Loucy (cell line): Measurements from ENCODE around the gene SEPTIN7.
A peak's percentile ranks its signal among the peaks of the same experiment; 100 is the strongest.

Experiments used
- H2AFZ ChIP-seq: fragments of 200-600 bp; sonication (generic); 2 replicates; pipeline ENCODE4 v1.6.0; 2016; ENCODE audit warnings: antibody characterized with exemption, mild to moderate bottlenecking, low read length, moderate library complexity
- H3F3A ChIP-seq: fragments of 200-600 bp; 2 replicates; pipeline ENCODE4 v1.6.0; 2016; ENCODE audit warnings: antibody characterized with exemption, low read depth, mild to moderate bottlenecking
- H3K27me3 ChIP-seq: fragments of 200-600 bp; sonication (generic); 2 replicates; pipeline ENCODE4 v1.6.1; 2014; ENCODE audit warnings: low read length, mild to moderate bottlenecking; ENCODE audit not compliant: insufficient read depth, poor library complexity, severe bottlenecking
- H3K36me3 ChIP-seq: fragments of 200-600 bp; sonication (generic); 2 replicates; pipeline ENCODE4 v1.6.1; 2016; ENCODE audit warnings: low read length; ENCODE audit not compliant: insufficient read depth
- H3K4me1 ChIP-seq: fragments of 200-600 bp; sonication (generic); 2 replicates; pipeline ENCODE4 v1.5.1; 2014; ENCODE audit warnings: low read length, mild to moderate bottlenecking; ENCODE audit not compliant: insufficient read depth, poor library complexity, severe bottlenecking
- H3K4me2 ChIP-seq: fragments of 200-600 bp; sonication (generic); 2 replicates; pipeline ENCODE4 v1.6.0; 2014; ENCODE audit warnings: antibody characterized with exemption, low read length, low read depth, mild to moderate bottlenecking; ENCODE audit not compliant: poor library complexity, severe bottlenecking
- H3K4me3 ChIP-seq: fragments of 200-600 bp; sonication (generic); 2 replicates; pipeline ENCODE4 v1.5.1; 2014; ENCODE audit warnings: low read length, mild to moderate bottlenecking, mixed read lengths; ENCODE audit not compliant: poor library complexity, severe bottlenecking
- H3K79me2 ChIP-seq: fragments of 200-600 bp; sonication (generic); 2 replicates; pipeline ENCODE4 v1.6.1; 2014; ENCODE audit warnings: low read length; ENCODE audit not compliant: insufficient read depth
- H3K9ac ChIP-seq: fragments of 200-600 bp; sonication (generic); 2 replicates; pipeline ENCODE4 v1.6.0; 2014; ENCODE audit warnings: mild to moderate bottlenecking, low read depth, low read length, moderate library complexity; ENCODE audit not compliant: poor library complexity, severe bottlenecking
- H3K9me2 ChIP-seq: fragments of 200-600 bp; sonication (generic); replicated peaks from 2 replicates; pipeline ENCODE4 v1.6.1; 2016; ENCODE audit warnings: low read depth, low read length, mixed read lengths
- H3K9me3 ChIP-seq: fragments of 200-600 bp; sonication (generic); 2 replicates; pipeline ENCODE4 v1.6.1; 2014; ENCODE audit warnings: mild to moderate bottlenecking, antibody characterized with exemption, low read length, low read depth; ENCODE audit not compliant: insufficient read depth
- H4K20me1 ChIP-seq: fragments of 200-600 bp; sonication (generic); 2 replicates; pipeline ENCODE4 v1.6.0; 2014; ENCODE audit warnings: antibody characterized with exemption, low read length, mild to moderate bottlenecking; ENCODE audit not compliant: insufficient read depth, poor library complexity, severe bottlenecking
- EZH2phosphoT487 ChIP-seq: fragments of 200-600 bp; IDR thresholded peaks from 2 replicates; pipeline ENCODE4 v1.6.1; 2018; ENCODE audit warnings: antibody characterized with exemption, mild to moderate bottlenecking, moderate library complexity, borderline replicate concordance
- TF ChIP-seq, protein P1 (sequence below): fragments of 200-600 bp; sonication (generic); conservative IDR thresholded peaks from 2 replicates; pipeline ENCODE4 v1.5.1; 2014; ENCODE audit warnings: mild to moderate bottlenecking, antibody characterized with exemption, low read length

Gene SEPTIN7

DNA sequence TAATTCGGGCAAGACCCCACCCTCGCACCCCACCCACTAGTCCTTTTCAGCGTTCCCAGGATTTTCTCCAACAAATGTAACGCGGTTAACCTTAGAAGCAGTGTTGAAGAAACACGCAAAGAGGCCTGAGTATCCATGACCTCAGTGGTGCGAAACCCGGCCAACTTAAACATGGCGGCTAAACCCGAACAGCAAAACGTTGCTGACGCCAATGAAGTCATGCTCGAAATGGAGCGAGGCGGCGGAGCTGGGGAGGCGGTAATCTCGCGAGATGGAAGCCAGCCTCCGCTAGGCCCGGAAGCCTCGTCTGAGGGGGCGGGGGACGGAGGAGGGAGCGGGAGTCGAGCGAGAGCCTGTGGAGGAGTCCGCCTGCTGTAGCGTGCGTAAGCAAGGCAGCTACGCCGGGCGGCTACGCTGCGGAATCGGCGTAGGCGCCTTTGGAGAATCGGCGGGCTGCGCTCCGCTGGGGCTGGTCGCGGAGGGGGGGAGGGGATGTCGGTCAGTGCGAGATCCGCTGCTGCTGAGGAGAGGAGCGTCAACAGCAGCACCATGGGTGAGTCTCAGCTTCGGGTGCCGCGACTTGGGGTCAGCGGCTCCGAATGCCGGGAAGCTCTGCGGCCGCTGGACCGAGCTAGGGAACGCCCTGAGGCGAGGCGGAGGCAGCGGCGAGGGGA is at the start of gene SEPTIN7:
TSS of gene SEPTIN7 (plus strand) at position 340 of the 674 bp plus-strand sequence. CDS start at position 493, 153 bp downstream.
- no peak for TF ChIP-seq EZH2phosphoT487
- TF ChIP-seq, protein P1, sequence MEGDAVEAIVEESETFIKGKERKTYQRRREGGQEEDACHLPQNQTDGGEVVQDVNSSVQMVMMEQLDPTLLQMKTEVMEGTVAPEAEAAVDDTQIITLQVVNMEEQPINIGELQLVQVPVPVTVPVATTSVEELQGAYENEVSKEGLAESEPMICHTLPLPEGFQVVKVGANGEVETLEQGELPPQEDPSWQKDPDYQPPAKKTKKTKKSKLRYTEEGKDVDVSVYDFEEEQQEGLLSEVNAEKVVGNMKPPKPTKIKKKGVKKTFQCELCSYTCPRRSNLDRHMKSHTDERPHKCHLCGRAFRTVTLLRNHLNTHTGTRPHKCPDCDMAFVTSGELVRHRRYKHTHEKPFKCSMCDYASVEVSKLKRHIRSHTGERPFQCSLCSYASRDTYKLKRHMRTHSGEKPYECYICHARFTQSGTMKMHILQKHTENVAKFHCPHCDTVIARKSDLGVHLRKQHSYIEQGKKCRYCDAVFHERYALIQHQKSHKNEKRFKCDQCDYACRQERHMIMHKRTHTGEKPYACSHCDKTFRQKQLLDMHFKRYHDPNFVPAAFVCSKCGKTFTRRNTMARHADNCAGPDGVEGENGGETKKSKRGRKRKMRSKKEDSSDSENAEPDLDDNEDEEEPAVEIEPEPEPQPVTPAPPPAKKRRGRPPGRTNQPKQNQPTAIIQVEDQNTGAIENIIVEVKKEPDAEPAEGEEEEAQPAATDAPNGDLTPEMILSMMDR, result no peak
- Histone ChIP-seq H3K79me2 (peaks cover 54% of the 10 kb centered on the region), H3K9me2 (no peaks in the 10 kb centered on the region), H2AFZ (peak within 1 kb of the TSS; percentile 82), H3K9ac (peak within 1 kb of the TSS; percentile 90), H3K36me3 (no peaks in the 10 kb centered on the region), H3K4me2 (peak within 1 kb of the TSS; percentile 99), H3K27me3 (no peaks in the 10 kb centered on the region), H4K20me1 (peaks cover 41% of the 10 kb centered on the region), H3K4me1 (peaks cover 46% of the 10 kb centered on the region), H3K9me3 (no peaks in the 10 kb centered on the region), H3F3A (no peaks in the 10 kb centered on the region), H3K4me3 (peak within 1 kb of the TSS; percentile 86)

DNA sequence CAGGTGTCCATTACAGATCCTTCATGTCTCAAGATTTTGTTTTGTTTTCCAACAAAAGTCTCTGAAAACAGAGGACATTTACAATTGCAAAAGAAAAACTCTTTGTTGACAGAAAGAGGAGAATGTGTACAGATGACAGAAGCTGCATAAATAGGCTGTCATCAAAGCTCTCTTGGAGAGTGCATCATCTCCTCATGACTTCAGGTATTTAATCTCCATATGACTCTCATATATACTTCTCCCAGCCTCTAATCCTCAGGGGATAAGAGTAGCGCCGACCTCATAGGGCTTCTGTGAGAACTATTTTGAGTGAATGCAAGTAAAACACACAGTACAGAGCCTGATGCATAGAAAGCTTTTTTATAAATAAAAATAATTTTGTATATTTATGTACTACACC is 48.1 kb upstream of the SEPTIN7 start:
- TF ChIP-seq, protein P1, result no peak
- TF ChIP-seq EZH2phosphoT487, result no peak
- peaks cover 8% of the 10 kb centered on the region for H3K4me1 ChIP-seq
- H3K36me3 ChIP-seq, result no peaks in the 10 kb centered on the region
- no peaks in the 10 kb centered on the region for H3K9me3 ChIP-seq
- no peaks in the 10 kb centered on the region for H4K20me1 ChIP-seq
- no peaks in the 10 kb centered on the region for H3K27me3 ChIP-seq
- H3K4me3 ChIP-seq, result no peak overlapping the region
- no peak overlapping the region for H2AFZ ChIP-seq
- no peaks in the 10 kb centered on the region for H3F3A ChIP-seq
- no peak overlapping the region for H3K4me2 ChIP-seq
- H3K79me2 ChIP-seq, result no peaks in the 10 kb centered on the region
- H3K9me2 ChIP-seq, result no peaks in the 10 kb centered on the region
- H3K9ac ChIP-seq, result no peak overlapping the region

DNA sequence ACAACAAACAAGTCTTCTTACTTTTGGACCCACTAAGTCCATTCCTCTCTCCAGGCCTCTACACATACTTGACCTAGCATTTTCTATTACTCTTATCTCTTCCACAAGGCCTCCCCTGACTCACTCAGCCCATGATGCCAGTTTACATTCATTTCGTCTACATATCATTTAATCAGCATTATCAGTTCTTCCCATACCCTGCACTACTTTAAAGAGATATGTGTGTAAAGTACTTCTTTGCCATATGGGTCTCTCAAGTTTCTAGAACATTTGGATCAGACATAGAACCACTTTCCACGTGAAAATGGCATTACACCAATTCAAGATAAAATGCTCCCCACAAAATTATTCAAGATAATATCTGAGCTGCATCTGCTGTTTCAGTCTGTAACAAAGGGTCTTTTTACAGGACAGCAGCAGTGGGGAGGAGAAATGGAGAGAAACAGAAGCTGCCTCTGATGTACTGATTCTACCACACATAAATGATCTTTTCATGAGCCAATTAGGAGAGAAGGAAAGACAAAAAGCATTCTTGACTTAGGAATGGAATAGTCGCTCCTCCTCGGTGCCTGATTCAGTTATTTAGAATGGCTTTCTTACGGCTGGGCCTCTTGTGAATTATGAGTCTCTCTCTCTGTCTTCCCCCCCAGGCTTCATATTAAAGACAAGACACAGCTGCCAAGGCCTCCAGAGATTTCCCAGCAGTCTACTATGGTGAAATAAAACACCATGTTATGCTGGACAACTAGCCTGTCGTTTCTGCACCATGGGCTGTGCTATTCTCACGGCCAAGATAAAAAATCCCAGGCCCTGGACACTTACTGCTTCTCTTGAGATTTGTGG is 46.9 kb upstream of the SEPTIN7 start:
- no peak overlapping the region for H3K4me3 ChIP-seq
- H2AFZ ChIP-seq, result no peak overlapping the region
- no peak for TF ChIP-seq EZH2phosphoT487
- TF ChIP-seq, protein P1, result no peak
- H3K9ac ChIP-seq, result no peak overlapping the region
- H3K4me2 ChIP-seq, result no peak overlapping the region
- peaks cover 20% of the 10 kb centered on the region for H3K4me1 ChIP-seq
- no peaks in the 10 kb centered on the region for H4K20me1 ChIP-seq
- no peaks in the 10 kb centered on the region for H3K9me3 ChIP-seq
- H3K36me3 ChIP-seq, result no peaks in the 10 kb centered on the region
- H3K79me2 ChIP-seq, result no peaks in the 10 kb centered on the region
- no peaks in the 10 kb centered on the region for H3K9me2 ChIP-seq
- no peaks in the 10 kb centered on the region; the same call in 1 of the 2 replicates for H3F3A ChIP-seq
- H3K27me3 ChIP-seq, result no peaks in the 10 kb centered on the region
